GM12873 (cell line): ENCODE measurements around the gene TBC1D22B.

Experiments used
- TF ChIP-seq, protein P1 (sequence below): IDR thresholded peaks from 2 replicates; pipeline ENCODE4 v1.5.1; 2012; ENCODE audit warnings: low read depth, mild to moderate bottlenecking, moderate library complexity, low read length, control low read depth; ENCODE audit not compliant: insufficient read depth; ENCODE audit errors: missing control alignments

The TBC1D22B gene

DNA sequence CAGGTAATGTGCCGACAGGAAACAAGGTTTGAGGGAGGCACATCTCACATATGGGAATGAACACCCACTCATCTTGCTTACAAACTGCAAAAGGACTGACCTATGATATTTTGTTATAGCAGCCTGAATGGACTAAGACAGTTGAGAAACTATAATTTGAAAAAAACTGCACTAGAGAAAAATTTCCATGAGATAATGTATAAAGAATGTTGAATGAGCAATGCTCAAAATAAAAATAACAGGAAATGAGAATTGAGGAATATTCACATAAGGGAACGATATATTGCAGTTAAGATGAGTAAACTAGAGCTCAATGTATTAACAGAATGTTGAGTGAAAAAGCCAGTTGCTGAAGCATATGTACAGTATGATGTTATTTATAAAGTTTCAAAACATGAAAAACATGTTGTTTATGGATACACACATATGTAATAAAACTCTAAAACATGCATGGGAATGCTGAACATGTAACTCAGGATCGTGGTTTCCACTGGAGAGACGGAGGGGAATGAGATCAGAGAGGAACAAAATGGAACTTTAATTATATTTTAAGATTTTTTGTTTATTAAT is 6.3 kb upstream of the TBC1D22B start:
- TF ChIP-seq, protein P1, sequence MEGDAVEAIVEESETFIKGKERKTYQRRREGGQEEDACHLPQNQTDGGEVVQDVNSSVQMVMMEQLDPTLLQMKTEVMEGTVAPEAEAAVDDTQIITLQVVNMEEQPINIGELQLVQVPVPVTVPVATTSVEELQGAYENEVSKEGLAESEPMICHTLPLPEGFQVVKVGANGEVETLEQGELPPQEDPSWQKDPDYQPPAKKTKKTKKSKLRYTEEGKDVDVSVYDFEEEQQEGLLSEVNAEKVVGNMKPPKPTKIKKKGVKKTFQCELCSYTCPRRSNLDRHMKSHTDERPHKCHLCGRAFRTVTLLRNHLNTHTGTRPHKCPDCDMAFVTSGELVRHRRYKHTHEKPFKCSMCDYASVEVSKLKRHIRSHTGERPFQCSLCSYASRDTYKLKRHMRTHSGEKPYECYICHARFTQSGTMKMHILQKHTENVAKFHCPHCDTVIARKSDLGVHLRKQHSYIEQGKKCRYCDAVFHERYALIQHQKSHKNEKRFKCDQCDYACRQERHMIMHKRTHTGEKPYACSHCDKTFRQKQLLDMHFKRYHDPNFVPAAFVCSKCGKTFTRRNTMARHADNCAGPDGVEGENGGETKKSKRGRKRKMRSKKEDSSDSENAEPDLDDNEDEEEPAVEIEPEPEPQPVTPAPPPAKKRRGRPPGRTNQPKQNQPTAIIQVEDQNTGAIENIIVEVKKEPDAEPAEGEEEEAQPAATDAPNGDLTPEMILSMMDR: no peak

DNA sequence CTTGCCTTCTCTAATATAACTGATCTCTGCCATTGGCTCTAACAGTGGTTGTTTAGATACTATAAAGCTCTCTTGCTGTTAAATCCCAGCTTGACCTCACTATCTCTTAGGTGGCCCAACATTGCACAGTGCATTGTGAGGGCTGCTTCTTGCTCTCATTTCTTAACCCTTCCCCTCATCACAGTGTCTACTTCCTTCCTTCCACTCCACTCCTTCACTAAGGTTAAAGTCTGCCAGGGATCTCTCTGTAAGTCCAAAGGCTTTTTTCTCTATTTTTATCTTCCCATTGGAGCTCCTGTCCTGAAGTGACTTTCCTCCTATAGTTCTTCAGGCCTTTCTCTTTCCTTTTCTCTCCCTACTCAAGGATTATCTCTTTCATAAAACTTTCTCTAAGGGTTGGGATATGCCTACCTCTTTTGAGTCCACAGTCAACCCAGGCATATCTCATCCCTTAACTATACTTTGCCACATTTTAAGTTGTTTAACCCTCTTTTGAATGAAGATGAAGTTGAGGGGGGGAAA is 4.0 kb upstream of the TBC1D22B start:
- TF ChIP-seq, protein P1: no peak

DNA sequence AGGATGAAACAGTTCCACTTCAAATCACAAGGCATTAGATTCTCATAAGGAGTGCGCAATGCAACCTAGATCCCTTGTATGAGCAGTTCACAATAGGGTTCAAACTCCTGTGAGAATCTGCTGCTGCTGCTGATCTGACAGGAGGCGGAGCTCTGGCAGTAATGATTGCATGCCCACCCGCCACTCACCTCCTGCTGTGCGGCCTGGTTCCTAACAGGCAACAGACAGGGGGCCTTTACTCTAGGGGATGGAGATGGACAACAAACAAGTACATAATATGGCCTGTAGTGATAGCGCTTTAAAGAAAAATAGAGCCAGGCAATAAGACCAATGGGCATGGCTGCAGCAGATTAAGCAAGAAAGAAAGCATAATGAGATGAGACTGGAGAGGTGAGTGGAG is 2.7 kb upstream of the TBC1D22B start:
- TF ChIP-seq, protein P1: no peak

DNA sequence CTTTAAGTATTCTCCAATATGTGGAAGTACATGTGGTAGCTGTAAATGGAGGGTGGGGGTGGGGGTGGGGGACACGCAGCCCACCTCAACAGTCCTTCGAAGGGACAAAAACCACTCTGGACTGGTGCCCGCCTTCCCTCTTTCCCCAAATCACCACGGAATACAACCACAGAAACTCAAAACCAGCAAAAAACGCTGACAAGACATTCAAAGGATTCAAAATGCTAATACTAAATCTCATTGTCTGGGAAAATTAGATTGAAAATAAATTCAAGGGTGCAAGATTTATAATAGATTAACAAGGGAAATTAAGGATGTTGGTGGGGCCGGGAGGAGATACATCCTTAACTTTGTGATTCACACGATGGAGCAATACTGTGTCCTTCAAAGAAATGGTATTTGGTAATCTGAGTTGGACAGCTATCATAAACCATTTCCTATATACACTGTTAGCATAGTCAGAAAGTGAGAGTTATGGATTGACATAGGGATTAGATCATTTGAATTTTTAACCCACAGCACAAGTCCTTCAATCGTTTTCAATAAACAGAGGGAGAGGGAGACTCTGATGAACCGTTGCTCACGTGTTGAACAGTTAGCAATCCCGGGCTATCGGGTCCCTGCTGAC is 766 bp upstream of the TBC1D22B start:
- TF ChIP-seq, protein P1: no peak

DNA sequence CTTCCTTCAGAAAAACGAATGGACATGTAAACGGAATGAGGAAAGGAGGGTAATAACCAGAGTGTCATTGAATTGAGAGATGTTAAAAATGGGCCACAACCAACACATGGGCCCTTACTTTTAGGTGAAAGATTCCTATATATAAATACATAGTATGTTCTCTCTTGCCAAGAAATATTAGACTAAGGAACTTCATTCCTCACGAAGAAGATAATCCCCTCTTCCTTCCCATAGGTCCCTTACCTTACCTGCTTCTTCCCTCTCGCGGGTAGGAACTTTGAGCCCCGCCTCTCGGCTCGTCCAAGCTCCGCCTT is 295 bp upstream of the TBC1D22B start:
- TF ChIP-seq, protein P1: no peak

DNA sequence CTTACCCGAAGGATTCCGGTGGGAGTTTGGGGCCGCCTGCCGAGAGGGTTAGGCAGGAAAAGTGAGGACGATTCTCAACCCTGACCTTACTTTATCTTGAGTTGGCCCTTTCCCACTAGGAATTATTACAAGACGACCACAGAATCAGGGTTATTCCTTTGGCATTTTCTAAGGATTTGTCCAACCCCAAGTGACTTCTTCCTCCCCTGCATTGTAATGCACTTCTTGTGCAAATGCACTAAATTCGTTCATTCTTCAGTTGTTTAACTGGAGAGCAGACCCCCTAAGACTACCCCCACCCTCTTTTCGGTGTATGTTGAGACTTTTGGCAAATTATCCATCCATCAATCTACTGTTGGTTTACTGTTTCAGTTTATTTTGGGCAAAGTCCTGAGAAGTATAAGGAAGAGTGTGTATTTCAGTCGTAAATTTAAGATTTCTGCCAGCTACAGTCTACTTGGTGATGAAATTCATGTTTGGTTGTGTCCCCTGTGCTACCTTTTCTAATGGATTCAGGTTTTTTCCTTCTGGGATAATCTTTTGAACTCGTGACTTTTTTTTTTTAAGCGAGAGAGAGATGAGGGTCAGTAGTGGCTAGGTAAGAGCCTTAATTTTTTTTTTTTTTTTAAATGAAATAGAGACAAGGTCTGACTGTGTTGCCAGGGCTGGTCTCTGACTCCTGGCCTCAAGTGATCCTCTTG is 983 bp downstream of the TBC1D22B start:
- TF ChIP-seq, protein P1: no peak

DNA sequence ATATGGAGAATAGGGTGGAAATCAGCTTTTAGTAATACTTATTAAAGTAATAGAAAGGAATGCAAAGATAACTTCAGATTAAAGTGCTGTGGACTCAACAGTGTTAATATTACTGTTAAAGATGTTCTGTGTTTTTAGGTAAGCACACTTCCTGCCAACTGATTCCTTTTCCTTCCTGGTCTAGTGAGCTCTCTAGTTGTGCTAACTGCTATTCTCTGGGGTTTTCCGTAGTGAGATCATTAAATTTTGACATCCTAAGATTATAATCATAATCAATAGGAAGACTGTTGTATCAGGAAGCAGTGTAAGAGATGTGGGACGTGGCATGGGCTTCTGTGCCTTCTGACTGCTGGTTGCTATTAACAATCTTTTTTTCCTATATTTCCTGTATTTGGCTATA is 1.6 kb downstream of the TBC1D22B start:
- TF ChIP-seq, protein P1: no peak
